IPS-NIHi11 (cell line): ENCODE measurements around the gene AGBL4.
"Not testable (repeated sequence)": the region's sequence is repeated elsewhere in the genome, so short reads cannot be mapped to it uniquely, and the experiment has no call there.

Experiments used
- DNase-seq: peaks from one replicate; pipeline ENCODE4 v3.0.0; 2012; ENCODE audit warnings: mixed read lengths, low spot score

Gene AGBL4

GRCh38 chr1:48530727-48531351 lies 1492.9 kb downstream of the AGBL4 start:
- DNase-seq: peak; percentile 94

GRCh38 chr1:48527051-48527450 lies 1496.7 kb downstream of the AGBL4 start:
- DNase-seq: no peak

- no peak for DNase-seq
These were observed 1497.6 kb downstream of the AGBL4 start for GRCh38 chr1:48526008-48526710.

- no peak for DNase-seq
These were observed 1498.8 kb downstream of the AGBL4 start for GRCh38 chr1:48524892-48525467.

- DNase-seq: no peak
These were observed 1500.2 kb downstream of the AGBL4 start for GRCh38 chr1:48523558-48523957.

- DNase-seq: not testable (repeated sequence)
These were observed 1503.9 kb downstream of the AGBL4 start for GRCh38 chr1:48519896-48520295.

- DNase-seq: no peak
These were observed 1516.9 kb downstream of the AGBL4 start for GRCh38 chr1:48506870-48507269.

- DNase-seq: no peak
These were observed 1523.0 kb downstream of the AGBL4 start for GRCh38 chr1:48500541-48501450.

GRCh38 chr1:48499211-48499735 lies 1524.5 kb downstream of the AGBL4 start:
- DNase-seq: no peak

GRCh38 chr1:48498096-48498791 lies 1525.5 kb downstream of the AGBL4 start:
- peak; percentile 76 for DNase-seq

- no peak for DNase-seq
These were observed 1527.8 kb downstream of the AGBL4 start for GRCh38 chr1:48495911-48496310.

- no peak for DNase-seq
These were observed 1528.6 kb downstream of the AGBL4 start for GRCh38 chr1:48495166-48495565.

GRCh38 chr1:48493970-48494769 lies 1529.6 kb downstream of the AGBL4 start:
- DNase-seq: no peak

GRCh38 chr1:48493041-48493440 lies 1530.7 kb downstream of the AGBL4 start:
- DNase-seq: no peak

GRCh38 chr1:48492392-48492791 lies 1531.4 kb downstream of the AGBL4 start:
- no peak for DNase-seq

- DNase-seq: no peak
These were observed 1535.0 kb downstream of the AGBL4 start for GRCh38 chr1:48488721-48489120.
